HEK293T (cell line): ENCODE measurements around the gene TANC1.

Experiments used
- CTCF ChIA-PET: fragments of 350-600 bp; formaldehyde crosslinking; extraction: SDS; loops from one replicate; lab custom pipeline; 2021; ENCODE audit warnings: antibody characterized with exemption, inconsistent platforms; lab: Yijun Ruan, JAX
- POLR2A ChIA-PET: fragments of 350-600 bp; formaldehyde crosslinking; extraction: SDS; loops from one replicate; lab custom pipeline; 2020; ENCODE audit warnings: antibody characterized with exemption, inconsistent platforms; lab: Yijun Ruan, JAX
- DNase-seq: peaks from one replicate; pipeline ENCODE4 v3.0.0; 2012; ENCODE audit warnings: mixed read lengths; ENCODE audit errors: extremely low spot score
- ARNT ChIP-seq: fragments of 450-650 bp; IDR thresholded peaks from 2 replicates; pipeline ENCODE4 v1.6.1; 2017; ENCODE audit warnings: mild to moderate bottlenecking
- BHLHE40 ChIP-seq: fragments of 450-650 bp; IDR thresholded peaks from 2 replicates; pipeline ENCODE4 v1.6.1; 2016; ENCODE audit warnings: mild to moderate bottlenecking, moderate library complexity, borderline replicate concordance
- CTBP1 ChIP-seq: fragments of 450-650 bp; IDR thresholded peaks from 2 replicates; pipeline ENCODE4 v1.6.1; 2016; ENCODE audit warnings: borderline replicate concordance
- ELF4 ChIP-seq: fragments of 450-650 bp; IDR thresholded peaks from 2 replicates; pipeline ENCODE4 v1.6.1; 2017; ENCODE audit warnings: antibody characterized with exemption
- FOXA1 ChIP-seq: fragments of 450-650 bp; IDR thresholded peaks from 2 replicates; pipeline ENCODE4 v1.6.1; 2016; ENCODE audit warnings: mild to moderate bottlenecking
- FOXK2 ChIP-seq: fragments of 450-650 bp; IDR thresholded peaks from 2 replicates; pipeline ENCODE4 v1.6.1; 2016; ENCODE audit warnings: mild to moderate bottlenecking
- FOXM1 ChIP-seq: fragments of 450-650 bp; IDR thresholded peaks from 2 replicates; pipeline ENCODE4 v1.6.1; 2017; ENCODE audit warnings: mild to moderate bottlenecking, borderline replicate concordance
- HDGF ChIP-seq: fragments of 450-650 bp; IDR thresholded peaks from 2 replicates; pipeline ENCODE4 v1.6.1; 2017; ENCODE audit warnings: antibody characterized with exemption, borderline replicate concordance
- L3MBTL2 ChIP-seq: fragments of 450-650 bp; conservative IDR thresholded peaks from 2 replicates; pipeline ENCODE4 v1.6.1; 2016; ENCODE audit warnings: mild to moderate bottlenecking
- LEF1 ChIP-seq: fragments of 450-650 bp; IDR thresholded peaks from 2 replicates; pipeline ENCODE4 v1.6.1; 2017; ENCODE audit warnings: mild to moderate bottlenecking, borderline replicate concordance
- NFRKB ChIP-seq: fragments of 450-650 bp; IDR thresholded peaks from 2 replicates; pipeline ENCODE4 v1.6.1; 2016; ENCODE audit warnings: mild to moderate bottlenecking, moderate library complexity
- SP1 ChIP-seq: fragments of 450-650 bp; IDR thresholded peaks from 2 replicates; pipeline ENCODE4 v1.6.1; 2017
- SUZ12 ChIP-seq: fragments of 450-650 bp; IDR thresholded peaks from 2 replicates; pipeline ENCODE4 v1.6.1; 2016; ENCODE audit warnings: mild to moderate bottlenecking
- TARDBP ChIP-seq: fragments of 450-650 bp; IDR thresholded peaks from 2 replicates; pipeline ENCODE4 v1.6.1; 2016
- ZNF384 ChIP-seq: fragments of 450-650 bp; IDR thresholded peaks from 2 replicates; pipeline ENCODE4 v1.6.1; 2016
- TF ChIP-seq, protein P1 (sequence below): fragments of 450-650 bp; IDR thresholded peaks from 2 replicates; pipeline ENCODE4 v1.6.1; 2016

Gene TANC1

DNA sequence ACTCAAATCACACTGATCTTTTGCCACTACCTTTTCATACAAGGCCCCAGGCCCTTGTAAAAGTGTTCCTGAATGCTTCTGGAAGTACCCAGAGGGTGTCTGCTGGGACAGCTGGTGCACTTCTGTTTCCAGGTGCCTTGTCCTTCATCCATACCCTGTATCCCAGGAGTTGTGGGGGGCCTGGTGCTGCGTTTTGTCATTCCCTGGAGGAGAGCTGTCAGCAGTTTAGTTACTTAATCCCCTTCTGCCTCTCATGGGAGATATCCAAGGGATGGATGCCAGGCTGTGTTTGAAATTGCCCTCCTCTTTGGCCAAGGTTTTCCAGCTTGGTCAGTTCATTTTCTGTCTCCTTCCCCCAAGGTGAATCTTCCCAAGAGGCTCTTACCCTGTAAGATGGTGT lies 159.8 kb downstream of the TANC1 start:
- CTCF ChIA-PET, result interaction anchor here (3.2 kb wide), 1 partner anchor 9 kb away, joined by 18 read pairs; no protein-coding TSS in a partner anchor

DNA sequence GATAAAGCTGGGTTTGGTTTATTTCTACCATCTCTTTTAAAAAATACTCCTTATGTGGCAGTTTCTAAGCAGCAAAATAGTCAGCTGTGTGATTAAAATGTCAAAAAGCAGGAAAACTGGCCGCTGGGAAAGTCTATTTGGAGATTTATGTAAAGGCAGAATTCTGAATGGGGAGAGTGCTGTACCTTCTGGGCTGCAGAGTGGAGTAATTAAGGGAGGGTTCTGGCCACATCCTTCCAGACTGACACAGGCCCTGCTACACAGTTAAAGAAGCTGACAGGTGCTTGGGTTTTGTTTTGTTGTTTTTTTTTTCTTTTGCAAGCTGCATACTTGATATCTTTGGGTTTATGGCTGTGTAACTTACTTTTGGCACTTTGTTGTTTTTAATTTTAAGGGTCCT lies 160.8 kb downstream of the TANC1 start:
- CTCF ChIA-PET, result interaction anchor here (0.8 to 3.2 kb wide), 2 partner anchors 10 to 12 kb away, joined by 3 to 18 read pairs; no protein-coding TSS in a partner anchor
- TF ChIP-seq LEF1, result no peak
- no peak for TF ChIP-seq BHLHE40
- no peak for TF ChIP-seq FOXM1
- no peak for TF ChIP-seq ELF4
- no peak for TF ChIP-seq TARDBP
- TF ChIP-seq, protein P1, sequence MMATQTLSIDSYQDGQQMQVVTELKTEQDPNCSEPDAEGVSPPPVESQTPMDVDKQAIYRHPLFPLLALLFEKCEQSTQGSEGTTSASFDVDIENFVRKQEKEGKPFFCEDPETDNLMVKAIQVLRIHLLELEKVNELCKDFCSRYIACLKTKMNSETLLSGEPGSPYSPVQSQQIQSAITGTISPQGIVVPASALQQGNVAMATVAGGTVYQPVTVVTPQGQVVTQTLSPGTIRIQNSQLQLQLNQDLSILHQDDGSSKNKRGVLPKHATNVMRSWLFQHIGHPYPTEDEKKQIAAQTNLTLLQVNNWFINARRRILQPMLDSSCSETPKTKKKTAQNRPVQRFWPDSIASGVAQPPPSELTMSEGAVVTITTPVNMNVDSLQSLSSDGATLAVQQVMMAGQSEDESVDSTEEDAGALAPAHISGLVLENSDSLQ, result no peak
- no peak for TF ChIP-seq SP1
- TF ChIP-seq SUZ12, result no peak
- DNase-seq, result no peak
- POLR2A ChIA-PET, result interaction anchor here (0.5 kb wide), 1 partner anchor 226 kb away, joined by 3 read pairs; no protein-coding TSS in a partner anchor

More for the DNA sequence above, 159.8 kb downstream of the TANC1 start:
- POLR2A ChIA-PET, result no interaction called here
- TF ChIP-seq CTBP1, result no peak
- TF ChIP-seq TARDBP, result no peak
- TF ChIP-seq NFRKB, result no peak
- TF ChIP-seq FOXM1, result no peak
- TF ChIP-seq ARNT, result no peak
- TF ChIP-seq, protein P1, result no peak
- no peak for TF ChIP-seq ELF4
- no peak for TF ChIP-seq LEF1
- no peak for TF ChIP-seq HDGF
- TF ChIP-seq SP1, result no peak
- no peak for TF ChIP-seq ZNF384
- no peak for TF ChIP-seq FOXA1
- TF ChIP-seq FOXK2, result no peak
- no peak for TF ChIP-seq BHLHE40
- TF ChIP-seq SUZ12, result no peak
- no peak for TF ChIP-seq L3MBTL2
- no peak for DNase-seq

DNA sequence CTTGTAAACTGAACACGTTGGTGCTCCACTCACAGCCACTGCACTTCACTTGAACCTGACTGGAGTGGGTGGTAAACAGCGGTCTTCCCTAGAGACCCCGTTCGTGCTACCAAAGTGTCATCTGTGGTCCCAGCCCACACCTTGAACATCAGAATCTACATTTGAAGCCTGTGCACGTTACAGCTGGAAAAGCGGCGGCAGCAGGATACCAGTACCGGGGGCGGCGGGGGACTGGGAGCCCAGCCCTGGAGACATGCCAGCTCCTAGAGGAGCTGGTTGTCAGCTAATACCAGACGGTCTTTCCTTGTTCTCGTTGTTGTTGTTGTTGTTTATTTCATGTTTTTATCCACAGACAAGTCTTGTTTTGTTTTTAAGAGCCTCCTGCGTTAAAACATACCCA lies 161.4 kb downstream of the TANC1 start:
- CTCF ChIA-PET, result interaction anchor here (0.8 to 3.2 kb wide), 2 partner anchors 10 to 12 kb away, joined by 3 to 18 read pairs; no protein-coding TSS in a partner anchor

DNA sequence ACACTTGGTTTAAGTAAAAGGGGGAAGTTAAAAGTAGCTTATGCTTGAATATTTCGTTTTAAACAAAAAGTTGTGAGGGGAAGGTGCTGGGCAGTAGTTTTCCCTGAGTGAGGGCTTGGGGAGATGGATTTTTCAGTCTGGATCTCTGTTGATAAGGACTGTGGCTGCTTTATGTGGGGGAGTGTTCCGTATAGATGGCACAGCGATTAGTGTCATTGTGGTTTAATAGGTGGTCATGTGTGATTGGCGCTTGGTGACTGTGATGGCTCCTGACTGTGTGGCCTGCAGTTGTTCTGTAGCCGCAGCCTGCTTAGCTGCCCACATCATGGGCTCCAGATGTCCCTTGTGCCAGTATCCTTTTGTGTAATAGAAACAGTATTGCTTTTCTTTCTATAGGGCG lies 161.9 kb downstream of the TANC1 start:
- ChIA-PET CTCF (interaction anchor here (3.2 kb wide), 1 partner anchor 11 kb away, joined by 18 read pairs; no protein-coding TSS in a partner anchor), POLR2A (no interaction called here)
- no peak for DNase-seq
- no peak for TF ChIP-seq ELF4
- no peak for TF ChIP-seq L3MBTL2
- no peak for TF ChIP-seq LEF1
- no peak for TF ChIP-seq SP1
- no peak for TF ChIP-seq CTBP1
- no peak for TF ChIP-seq SUZ12
- TF ChIP-seq NFRKB, result no peak
- no peak for TF ChIP-seq FOXM1
- TF ChIP-seq FOXK2, result no peak
- no peak for TF ChIP-seq BHLHE40
- no peak for TF ChIP-seq TARDBP
- no peak for TF ChIP-seq FOXA1
- no peak for TF ChIP-seq ZNF384
- TF ChIP-seq ARNT, result no peak
- no peak for TF ChIP-seq HDGF
- TF ChIP-seq, protein P1, result no peak

More for the DNA sequence above, 161.4 kb downstream of the TANC1 start:
- TF ChIP-seq ZNF384 (no peak), HDGF (no peak), ARNT (no peak), FOXK2 (no peak), FOXM1 (no peak), FOXA1 (no peak), NFRKB (no peak), LEF1 (no peak), SP1 (no peak), SUZ12 (no peak), CTBP1 (no peak), TARDBP (no peak), ELF4 (no peak), BHLHE40 (no peak), L3MBTL2 (no peak)
- TF ChIP-seq, protein P1, result no peak
- DNase-seq, result no peak
- POLR2A ChIA-PET, result no interaction called here

DNA sequence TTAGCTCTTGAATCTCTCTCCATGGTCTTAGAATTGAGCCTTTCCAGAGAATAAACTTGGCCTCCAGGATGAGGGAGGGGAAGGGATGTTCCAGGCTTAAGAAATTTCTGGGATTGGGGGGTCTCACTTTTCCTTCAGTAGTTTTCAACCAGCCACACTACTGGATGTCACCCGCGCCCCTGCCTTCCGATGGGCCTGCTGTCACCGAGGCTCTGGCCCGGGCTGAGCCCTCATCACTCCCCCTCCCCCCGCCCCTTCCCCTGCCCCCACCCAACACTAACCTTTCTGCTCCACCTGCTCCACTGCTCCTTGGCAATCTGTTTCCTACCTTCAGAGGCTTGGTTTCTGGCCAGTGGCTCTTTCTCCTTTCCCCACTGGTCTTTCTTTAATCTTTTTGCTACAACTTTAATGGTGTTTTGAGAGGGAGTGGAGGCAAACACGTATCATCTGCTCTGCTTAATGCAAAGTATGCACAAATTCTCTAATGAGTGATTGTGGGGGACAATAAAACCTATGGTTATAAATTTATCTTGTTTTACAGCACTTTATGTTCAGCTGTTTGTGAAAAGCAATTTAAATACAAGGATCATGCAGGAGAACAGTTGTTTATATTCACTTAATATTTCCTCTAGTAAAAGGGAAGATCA lies 162.9 kb downstream of the TANC1 start:
- DNase-seq, result no peak
- POLR2A ChIA-PET, result no interaction called here
- CTCF ChIA-PET, result interaction anchor here (0.8 to 3.2 kb wide), 2 partner anchors 8 to 12 kb away, joined by 3 to 18 read pairs; no protein-coding TSS in a partner anchor
- TF ChIP-seq BHLHE40 (no peak), TARDBP (no peak), L3MBTL2 (no peak), FOXA1 (no peak), NFRKB (no peak), FOXK2 (no peak), HDGF (no peak), SUZ12 (no peak), ARNT (no peak), SP1 (no peak), CTBP1 (no peak), LEF1 (no peak), ELF4 (no peak), ZNF384 (no peak)
- TF ChIP-seq, protein P1, result no peak
